Vagina (tissue), 2 donors: ENCODE data around the gene MRPL33. TPM values are rescaled to one million over a fixed set of nuclear protein-coding genes. Genes with fewer than 3 reads are reported as not detected.

Experiments
- DNase-seq, 2 donors: peaks; one replicate each; pipeline ENCODE4 v3.0.0-alpha.2; 2017; ENCODE audit errors: extremely low spot score in 2 of 2
- H3K27ac ChIP-seq: fragments of 200-600 bp; sonication (generic); one replicate; pipeline ENCODE4 v1.5.1; 2019
- H3K27me3 ChIP-seq: fragments of 200-600 bp; sonication (generic); one replicate; pipeline ENCODE4 v1.5.1; 2019
- H3K36me3 ChIP-seq, 2 donors: fragments of 200-600 bp; sonication (generic); one replicate each; pipeline ENCODE4 v1.5.1; 2017 to 2019
- H3K4me1 ChIP-seq: fragments of 200-600 bp; sonication (generic); one replicate; pipeline ENCODE4 v1.5.1; 2019
- H3K4me3 ChIP-seq, 2 donors: fragments of 200-600 bp; sonication (generic); 1 replicate in 1 of 2; 2 replicates in 1 of 2; pipeline ENCODE4 v1.5.1; 2016 to 2019
- H3K9me3 ChIP-seq: fragments of 200-600 bp; sonication (generic); one replicate; pipeline ENCODE4 v1.5.1; 2019
- POLR2A ChIP-seq, 2 donors: fragments of 450-650 bp; IDR thresholded peaks; one replicate each; pipeline ENCODE4 v1.6.1; 2017; ENCODE audit warnings: antibody characterized with exemption in 2 of 2, mild to moderate bottlenecking in 2 of 2, moderate library complexity in 2 of 2
- POLR2AphosphoS5 ChIP-seq, 2 donors: sonication (generic); formaldehyde crosslinking; IDR thresholded peaks; one replicate each; pipeline ENCODE4 v1.9.0; 2017; ENCODE audit warnings: antibody characterized with exemption in 2 of 2, mild to moderate bottlenecking in 2 of 2, low read depth in 1 of 2; ENCODE audit not compliant: insufficient read depth in 1 of 2
- intact Hi-C: fragments of 100-400 bp; cut with DNase I; formaldehyde crosslinking; loops from one replicate; pipeline ENCODE4 v1.15.1; 2023
- total RNA-seq: library from RNA; depleted of rRNA; stranded (reverse); fragments of >200 nt; gene quantifications from one replicate; pipeline ENCODE4 v1.2.3, GENCODE V29; 2016
- TF ChIP-seq, protein P1 (sequence below), 3 experiments: fragments of 450-650 bp in 2 of 3; fragments of 200-600 bp in 1 of 3; sonication (generic) in 1 of 3; IDR thresholded peaks; one replicate each; pipeline ENCODE4 v1.5.1; 2017 to 2019; ENCODE audit warnings: antibody characterized with exemption in 3 of 3, mild to moderate bottlenecking in 2 of 3, moderate library complexity in 2 of 3

Gene MRPL33
- total RNA-seq, 1 donor from 2014 or later, result 87.7 TPM

DNA sequence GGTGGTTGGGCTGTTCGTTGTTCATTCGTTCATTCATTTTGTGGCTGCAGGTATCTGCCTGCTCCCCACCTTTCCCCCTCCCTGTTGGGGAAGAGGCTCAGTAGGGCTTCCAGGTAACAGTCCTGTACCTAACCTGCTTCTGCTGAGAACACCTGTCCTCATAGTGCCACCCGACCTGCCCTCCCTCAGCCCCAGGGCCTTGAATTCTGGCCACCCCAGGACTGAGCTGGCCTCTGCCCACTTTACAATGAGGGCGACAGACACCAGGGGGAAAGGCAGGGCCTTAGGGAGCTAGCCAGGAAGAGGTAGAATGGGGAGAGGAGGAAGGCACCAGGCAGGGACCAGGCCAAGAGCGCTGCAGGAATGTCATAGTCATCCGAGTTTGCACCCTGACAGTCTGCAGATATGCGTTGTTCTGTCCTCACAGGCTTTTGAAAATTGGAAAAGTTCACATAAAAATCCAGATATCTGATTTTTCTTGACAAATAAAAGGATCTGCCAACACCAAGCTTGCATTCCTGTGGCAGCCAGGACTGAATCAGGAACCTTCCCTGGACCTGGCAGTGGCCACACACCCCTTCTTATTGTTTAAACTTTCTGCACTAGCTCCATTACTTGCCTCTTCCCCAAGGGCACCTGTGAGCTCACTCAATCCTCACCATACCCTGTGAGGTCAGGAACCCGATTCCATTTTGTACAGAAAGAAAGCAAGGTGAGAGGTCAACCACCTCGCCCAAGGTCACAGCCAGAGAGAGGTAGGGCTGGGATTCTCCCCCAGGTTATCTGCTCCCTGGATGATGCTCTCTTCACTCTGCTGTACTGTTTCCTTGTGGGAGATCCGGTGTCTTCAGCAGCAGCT is 35.3 kb upstream of the MRPL33 start:
- intact Hi-C loops, result no loop called here
- peak overlapping the region; percentile 87 for H3K27ac ChIP-seq
- peaks cover 22% of the 10 kb centered on the region for H3K4me1 ChIP-seq
- no peaks in the 10 kb centered on the region for H3K27me3 ChIP-seq
- H3K4me3 ChIP-seq, result peak overlapping the region; percentile 50 to 55
- no peak for DNase-seq
- no peak for TF ChIP-seq POLR2AphosphoS5 (IDR thresholded peaks at IDR 0.05; ENCODE audit: insufficient read depth in 1 of 2, low read depth in 1 of 2)
- TF ChIP-seq POLR2A (IDR thresholded peaks at IDR 0.05), result no peak
- no peaks in the 10 kb centered on the region for H3K9me3 ChIP-seq
- H3K36me3 ChIP-seq, result no peaks in the 10 kb centered on the region

DNA sequence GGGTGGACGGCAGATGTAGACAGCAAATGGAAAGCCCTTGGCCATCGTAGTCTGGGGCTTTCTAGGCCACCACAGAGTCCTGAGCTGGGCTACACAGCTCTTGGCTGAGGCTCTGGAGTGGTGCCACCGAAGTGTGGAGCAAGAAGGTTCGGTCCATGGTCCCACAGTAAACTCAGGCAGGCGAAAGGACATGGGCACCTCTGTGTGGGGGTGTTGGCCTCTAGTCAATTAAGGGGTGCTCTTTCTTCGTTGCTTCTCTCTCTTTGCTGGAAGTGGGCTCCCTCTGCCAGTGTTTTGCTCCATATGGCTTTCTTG is 34.7 kb upstream of the MRPL33 start:
- intact Hi-C loops, result no loop called here
- TF ChIP-seq POLR2AphosphoS5 (IDR thresholded peaks at IDR 0.05; ENCODE audit: insufficient read depth in 1 of 2, low read depth in 1 of 2), result no peak
- TF ChIP-seq, protein P1, sequence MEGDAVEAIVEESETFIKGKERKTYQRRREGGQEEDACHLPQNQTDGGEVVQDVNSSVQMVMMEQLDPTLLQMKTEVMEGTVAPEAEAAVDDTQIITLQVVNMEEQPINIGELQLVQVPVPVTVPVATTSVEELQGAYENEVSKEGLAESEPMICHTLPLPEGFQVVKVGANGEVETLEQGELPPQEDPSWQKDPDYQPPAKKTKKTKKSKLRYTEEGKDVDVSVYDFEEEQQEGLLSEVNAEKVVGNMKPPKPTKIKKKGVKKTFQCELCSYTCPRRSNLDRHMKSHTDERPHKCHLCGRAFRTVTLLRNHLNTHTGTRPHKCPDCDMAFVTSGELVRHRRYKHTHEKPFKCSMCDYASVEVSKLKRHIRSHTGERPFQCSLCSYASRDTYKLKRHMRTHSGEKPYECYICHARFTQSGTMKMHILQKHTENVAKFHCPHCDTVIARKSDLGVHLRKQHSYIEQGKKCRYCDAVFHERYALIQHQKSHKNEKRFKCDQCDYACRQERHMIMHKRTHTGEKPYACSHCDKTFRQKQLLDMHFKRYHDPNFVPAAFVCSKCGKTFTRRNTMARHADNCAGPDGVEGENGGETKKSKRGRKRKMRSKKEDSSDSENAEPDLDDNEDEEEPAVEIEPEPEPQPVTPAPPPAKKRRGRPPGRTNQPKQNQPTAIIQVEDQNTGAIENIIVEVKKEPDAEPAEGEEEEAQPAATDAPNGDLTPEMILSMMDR (IDR thresholded peaks at IDR 0.05), result no peak
- TF ChIP-seq POLR2A (IDR thresholded peaks at IDR 0.05), result no peak
- H3K27me3 ChIP-seq, result no peaks in the 10 kb centered on the region

DNA sequence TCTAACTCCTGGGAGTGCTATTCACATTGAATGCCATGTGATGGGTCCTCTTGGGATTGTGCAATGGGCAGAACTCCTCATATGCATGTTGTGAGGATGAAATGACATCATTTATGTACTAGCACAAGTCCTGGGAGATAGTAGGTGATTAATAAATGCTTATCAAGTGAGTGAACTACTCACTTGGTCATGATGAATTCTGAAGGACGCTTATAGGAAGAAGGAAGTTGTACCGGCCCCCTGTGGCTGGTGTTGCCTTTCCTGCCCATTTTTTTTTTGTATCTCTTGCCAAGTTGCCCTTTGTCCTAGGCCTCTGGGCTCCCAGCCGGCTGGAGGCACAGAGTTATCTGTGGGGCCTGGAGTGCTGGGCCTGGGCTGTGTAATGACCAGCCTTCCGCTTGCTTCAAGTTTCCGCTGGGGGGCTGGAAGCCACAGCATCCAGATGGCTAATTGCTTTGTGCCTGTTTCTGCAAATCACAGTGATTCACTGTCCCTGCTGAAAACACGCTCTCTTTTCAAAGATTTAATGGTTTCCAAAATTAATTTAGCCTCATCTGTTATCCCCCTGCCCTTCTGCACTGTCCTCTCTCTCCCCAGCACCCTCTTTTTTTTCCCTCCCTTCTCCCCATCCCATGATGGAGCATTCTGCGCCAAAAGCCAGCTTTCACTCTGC is 33.7 kb upstream of the MRPL33 start:
- no peak for TF ChIP-seq POLR2A (IDR thresholded peaks at IDR 0.05)
- peak; percentile 22 to 53 for TF ChIP-seq POLR2AphosphoS5 (IDR thresholded peaks at IDR 0.05; ENCODE audit: insufficient read depth in 1 of 2, low read depth in 1 of 2)
- H3K27ac ChIP-seq, result peak overlapping the region; percentile 52
- no peaks in the 10 kb centered on the region for H3K27me3 ChIP-seq
- DNase-seq, result no peak
- no peak overlapping the region for H3K4me3 ChIP-seq
- H3K4me1 ChIP-seq, result peaks cover 22% of the 10 kb centered on the region
- H3K9me3 ChIP-seq, result no peaks in the 10 kb centered on the region
- no peaks in the 10 kb centered on the region for H3K36me3 ChIP-seq
- intact Hi-C loops, result no loop called here

More for the DNA sequence above, 34.7 kb upstream of the MRPL33 start:
- Histone ChIP-seq H3K4me3 (no peak overlapping the region), H3K36me3 (no peaks in the 10 kb centered on the region), H3K27ac (peak overlapping the region; percentile 52), H3K4me1 (peaks cover 22% of the 10 kb centered on the region), H3K9me3 (no peaks in the 10 kb centered on the region)
- DNase-seq, result no peak

DNA sequence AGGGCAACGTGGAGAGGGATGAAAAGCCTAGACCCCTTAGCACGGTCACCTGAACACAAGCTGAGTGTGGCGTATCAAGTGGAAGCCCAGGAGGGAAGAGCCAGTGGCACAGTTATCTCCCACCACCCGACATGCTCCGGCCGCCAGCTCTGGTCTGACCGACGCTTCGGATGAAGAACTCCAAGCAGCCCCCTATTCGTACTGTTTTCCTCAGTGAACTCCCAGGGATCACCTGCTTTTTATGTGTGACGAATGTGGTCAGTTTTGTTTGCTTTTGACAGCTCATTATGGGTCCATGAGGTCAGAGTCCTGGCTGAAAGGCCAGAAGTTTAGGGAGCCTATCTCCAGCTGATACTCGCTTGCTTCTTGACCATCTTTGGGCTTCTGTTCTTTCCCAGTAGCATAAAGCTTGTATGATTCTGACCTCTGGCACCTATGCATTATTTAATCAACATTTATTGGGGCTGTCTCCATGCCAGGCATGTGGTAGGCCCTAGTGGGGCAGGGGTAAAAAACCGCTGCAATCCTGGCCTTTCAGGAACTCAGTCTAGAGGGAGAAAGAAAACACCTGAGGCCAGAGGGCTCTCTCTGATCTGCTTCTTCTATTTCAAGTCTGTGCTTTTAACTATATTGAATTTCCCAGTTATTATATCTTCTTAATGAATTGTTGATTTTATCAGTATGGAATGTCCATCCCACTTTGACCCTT is 33.0 kb upstream of the MRPL33 start:
- Histone ChIP-seq H3K9me3 (no peaks in the 10 kb centered on the region), H3K27ac (peak overlapping the region; percentile 52), H3K36me3 (no peaks in the 10 kb centered on the region), H3K4me1 (peaks cover 22% of the 10 kb centered on the region), H3K27me3 (no peaks in the 10 kb centered on the region), H3K4me3 (no peak overlapping the region)
- intact Hi-C loops, result no loop called here
- no peak for DNase-seq
- TF ChIP-seq POLR2AphosphoS5 (IDR thresholded peaks at IDR 0.05; ENCODE audit: insufficient read depth in 1 of 2, low read depth in 1 of 2), result no peak
- TF ChIP-seq, protein P1 (IDR thresholded peaks at IDR 0.05), result no peak
- no peak for TF ChIP-seq POLR2A (IDR thresholded peaks at IDR 0.05)

DNA sequence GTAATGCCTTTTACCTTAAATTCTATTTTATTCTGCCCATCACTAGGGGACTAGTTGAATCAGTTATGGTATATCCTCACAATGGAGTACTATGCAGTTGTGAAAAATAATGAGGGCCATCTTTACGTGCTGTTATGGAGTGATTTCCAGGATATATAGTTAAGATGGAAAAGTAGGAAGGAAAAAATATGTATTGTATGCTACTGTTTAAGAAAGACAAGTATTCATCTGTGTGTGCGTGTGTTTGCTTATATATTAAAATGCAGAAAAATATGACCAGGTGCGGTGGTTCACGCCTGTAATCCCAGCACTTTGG is 32.5 kb upstream of the MRPL33 start:
- no peak for DNase-seq
- H3K4me1 ChIP-seq, result peaks cover 22% of the 10 kb centered on the region
- H3K4me3 ChIP-seq, result no peak overlapping the region
- no peaks in the 10 kb centered on the region for H3K9me3 ChIP-seq
- intact Hi-C loops, result no loop called here
- no peak for TF ChIP-seq POLR2A (IDR thresholded peaks at IDR 0.05)
- TF ChIP-seq, protein P1 (IDR thresholded peaks at IDR 0.05), result no peak
- H3K27ac ChIP-seq, result no peak overlapping the region
- H3K27me3 ChIP-seq, result no peaks in the 10 kb centered on the region
- no peaks in the 10 kb centered on the region for H3K36me3 ChIP-seq
